Measurements from ENCODE around the gene ADAMTS8.

The ADAMTS8 gene

DNA sequence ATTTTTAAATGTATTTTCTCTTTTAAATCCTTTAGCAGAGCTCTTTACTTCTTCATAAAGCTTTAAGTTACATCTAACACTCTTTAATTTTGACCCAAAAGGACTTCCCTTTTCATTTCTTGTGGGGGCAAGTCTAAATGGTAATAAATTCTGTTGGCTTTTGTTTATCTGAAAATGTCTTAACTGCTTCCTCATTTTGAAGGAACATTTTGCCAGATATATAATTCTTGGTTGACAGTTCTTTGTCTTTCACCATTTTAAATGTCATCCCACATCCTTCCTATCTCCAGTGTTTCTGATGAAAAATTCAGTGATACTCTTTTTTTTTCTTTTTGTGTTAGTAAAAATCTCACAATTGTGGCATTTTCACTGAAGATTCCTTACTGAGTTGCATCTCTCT, 69.0 kb downstream of the ADAMTS8 start:
- TF ChIP-seq TAF1 (IDR thresholded peaks at IDR 0.05; ENCODE audit: borderline replicate concordance, insufficient read depth, low read length), result no peak
- TF ChIP-seq, protein P1, sequence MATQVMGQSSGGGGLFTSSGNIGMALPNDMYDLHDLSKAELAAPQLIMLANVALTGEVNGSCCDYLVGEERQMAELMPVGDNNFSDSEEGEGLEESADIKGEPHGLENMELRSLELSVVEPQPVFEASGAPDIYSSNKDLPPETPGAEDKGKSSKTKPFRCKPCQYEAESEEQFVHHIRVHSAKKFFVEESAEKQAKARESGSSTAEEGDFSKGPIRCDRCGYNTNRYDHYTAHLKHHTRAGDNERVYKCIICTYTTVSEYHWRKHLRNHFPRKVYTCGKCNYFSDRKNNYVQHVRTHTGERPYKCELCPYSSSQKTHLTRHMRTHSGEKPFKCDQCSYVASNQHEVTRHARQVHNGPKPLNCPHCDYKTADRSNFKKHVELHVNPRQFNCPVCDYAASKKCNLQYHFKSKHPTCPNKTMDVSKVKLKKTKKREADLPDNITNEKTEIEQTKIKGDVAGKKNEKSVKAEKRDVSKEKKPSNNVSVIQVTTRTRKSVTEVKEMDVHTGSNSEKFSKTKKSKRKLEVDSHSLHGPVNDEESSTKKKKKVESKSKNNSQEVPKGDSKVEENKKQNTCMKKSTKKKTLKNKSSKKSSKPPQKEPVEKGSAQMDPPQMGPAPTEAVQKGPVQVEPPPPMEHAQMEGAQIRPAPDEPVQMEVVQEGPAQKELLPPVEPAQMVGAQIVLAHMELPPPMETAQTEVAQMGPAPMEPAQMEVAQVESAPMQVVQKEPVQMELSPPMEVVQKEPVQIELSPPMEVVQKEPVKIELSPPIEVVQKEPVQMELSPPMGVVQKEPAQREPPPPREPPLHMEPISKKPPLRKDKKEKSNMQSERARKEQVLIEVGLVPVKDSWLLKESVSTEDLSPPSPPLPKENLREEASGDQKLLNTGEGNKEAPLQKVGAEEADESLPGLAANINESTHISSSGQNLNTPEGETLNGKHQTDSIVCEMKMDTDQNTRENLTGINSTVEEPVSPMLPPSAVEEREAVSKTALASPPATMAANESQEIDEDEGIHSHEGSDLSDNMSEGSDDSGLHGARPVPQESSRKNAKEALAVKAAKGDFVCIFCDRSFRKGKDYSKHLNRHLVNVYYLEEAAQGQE (IDR thresholded peaks at IDR 0.05; ENCODE audit: insufficient read depth in 1 of 2, low read depth in 2 of 2, low read length in 2 of 2), result no peak
- no peak for TF ChIP-seq FOXP2 (optimal IDR thresholded peaks at IDR 0.05; ENCODE audit: borderline replicate concordance, extremely low read depth, extremely low read length, insufficient read depth)
- no peak for TF ChIP-seq POLR2AphosphoS5 (IDR thresholded peaks at IDR 0.05; ENCODE audit: low read depth, low read length)
- no peak for TF ChIP-seq SIN3A (IDR thresholded peaks at IDR 0.05; ENCODE audit: borderline replicate concordance, insufficient read depth, low read length)

DNA sequence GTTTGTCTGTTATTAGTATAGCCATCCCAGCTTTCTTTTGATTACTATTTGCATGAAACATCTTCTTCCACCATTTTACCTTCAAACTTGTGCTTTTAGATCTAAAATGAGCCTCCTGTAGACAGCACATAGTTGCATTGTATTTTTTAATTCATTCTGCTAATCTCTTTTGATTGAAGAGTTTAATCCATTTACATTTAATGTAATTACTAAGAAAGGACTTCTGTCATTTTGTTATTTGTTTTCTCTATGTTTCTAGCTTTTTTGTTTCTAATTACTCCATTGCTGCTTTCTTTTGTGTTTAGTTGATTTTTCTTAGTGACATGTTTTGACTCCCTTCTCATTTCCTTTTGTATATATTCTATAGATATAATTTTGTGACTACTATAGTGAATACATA, 70.0 kb downstream of the ADAMTS8 start:
- TF ChIP-seq FOXP2 (optimal IDR thresholded peaks at IDR 0.05; ENCODE audit: borderline replicate concordance, extremely low read depth, extremely low read length, insufficient read depth) (no peak), TAF1 (IDR thresholded peaks at IDR 0.05; ENCODE audit: borderline replicate concordance, insufficient read depth, low read length) (no peak), POLR2AphosphoS5 (IDR thresholded peaks at IDR 0.05; ENCODE audit: low read depth, low read length) (no peak), SIN3A (IDR thresholded peaks at IDR 0.05; ENCODE audit: borderline replicate concordance, insufficient read depth, low read length) (no peak)
- TF ChIP-seq, protein P1 (IDR thresholded peaks at IDR 0.05; ENCODE audit: insufficient read depth in 1 of 2, low read depth in 2 of 2, low read length in 2 of 2), result no peak

All from PFSK-1 (cell line).